ENCODE results near the gene UTP14C.
"Not testable (repeated sequence)": the region's sequence is repeated elsewhere in the genome, so short reads cannot be mapped to it uniquely, and the experiment has no call there.

Gene UTP14C, protein sequence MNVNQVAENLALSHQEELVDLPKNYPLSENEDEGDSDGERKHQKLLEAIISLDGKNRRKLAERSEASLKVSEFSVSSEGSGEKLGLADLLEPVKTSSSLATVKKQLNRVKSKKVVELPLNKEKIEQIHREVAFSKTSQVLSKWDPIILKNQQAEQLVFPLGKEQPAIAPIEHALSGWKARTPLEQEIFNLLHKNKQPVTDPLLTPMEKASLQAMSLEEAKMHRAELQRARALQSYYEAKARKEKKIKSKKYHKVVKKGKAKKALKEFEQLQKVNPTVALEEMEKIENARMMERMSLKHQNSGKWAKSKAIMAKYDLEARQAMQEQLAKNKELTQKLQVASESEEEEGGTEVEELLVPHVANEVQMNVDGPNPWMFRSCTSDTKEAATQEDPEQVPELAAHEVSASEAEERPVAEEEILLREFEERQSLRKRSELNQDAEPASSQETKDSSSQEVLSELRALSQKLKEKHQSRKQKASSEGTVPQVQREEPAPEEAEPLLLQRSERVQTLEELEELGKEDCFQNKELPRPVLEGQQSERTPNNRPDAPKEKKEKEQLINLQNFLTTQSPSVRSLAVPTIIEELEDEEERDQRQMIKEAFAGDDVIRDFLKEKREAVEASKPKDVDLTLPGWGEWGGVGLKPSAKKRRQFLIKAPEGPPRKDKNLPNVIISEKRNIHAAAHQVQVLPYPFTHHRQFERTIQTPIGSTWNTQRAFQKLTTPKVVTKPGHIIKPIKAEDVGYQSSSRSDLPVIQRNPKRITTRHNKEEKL

GRCh38 chr13:52024481-52024880 lies at the start of gene UTP14C:
Gene UTP14C (plus strand): TSS chr13:52024691. CDS start chr13:52028805, 4,114 bp downstream.
- DNase-seq, result no peak

DNA sequence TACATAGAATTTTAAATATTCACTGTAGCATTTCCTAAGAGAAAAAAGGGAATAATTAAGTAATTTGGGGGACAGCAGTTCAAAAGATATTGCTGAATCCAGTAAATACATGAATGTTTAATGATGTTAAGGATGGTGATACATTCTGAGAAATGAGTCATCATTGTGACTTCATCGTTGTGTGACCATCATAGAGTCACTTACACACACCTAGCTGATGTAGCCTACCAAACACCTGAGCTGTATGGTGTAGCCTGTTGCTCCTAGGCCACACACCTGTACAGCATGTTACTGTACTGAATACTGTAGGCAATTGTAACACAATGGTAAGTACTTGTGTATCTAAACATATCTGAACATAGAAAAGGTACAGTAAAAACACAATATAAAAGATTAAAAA lies 48.1 kb upstream of the UTP14C start:
- no peak for DNase-seq

DNA sequence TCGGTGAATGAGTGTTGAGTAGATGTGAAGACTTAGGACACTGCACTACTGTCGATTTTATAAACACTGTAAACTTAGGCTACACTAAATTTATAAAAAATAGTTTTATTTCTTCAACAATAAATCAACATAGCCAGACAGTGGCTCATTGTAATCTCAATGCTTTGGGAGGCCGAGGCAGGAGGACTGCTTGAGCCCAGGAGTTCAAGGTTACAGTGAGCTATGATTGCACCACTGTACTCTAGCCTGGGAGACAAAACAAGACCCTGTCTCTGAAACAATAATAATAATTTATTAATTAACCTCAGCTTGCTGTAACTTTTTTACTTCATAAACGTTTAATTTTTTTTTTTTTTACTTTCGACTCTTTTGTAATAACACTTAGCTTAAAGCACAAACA lies 47.6 kb upstream of the UTP14C start:
- no peak for DNase-seq

GRCh38 chr13:51977625-51978024 lies 46.9 kb upstream of the UTP14C start:
- DNase-seq, result no peak

DNA sequence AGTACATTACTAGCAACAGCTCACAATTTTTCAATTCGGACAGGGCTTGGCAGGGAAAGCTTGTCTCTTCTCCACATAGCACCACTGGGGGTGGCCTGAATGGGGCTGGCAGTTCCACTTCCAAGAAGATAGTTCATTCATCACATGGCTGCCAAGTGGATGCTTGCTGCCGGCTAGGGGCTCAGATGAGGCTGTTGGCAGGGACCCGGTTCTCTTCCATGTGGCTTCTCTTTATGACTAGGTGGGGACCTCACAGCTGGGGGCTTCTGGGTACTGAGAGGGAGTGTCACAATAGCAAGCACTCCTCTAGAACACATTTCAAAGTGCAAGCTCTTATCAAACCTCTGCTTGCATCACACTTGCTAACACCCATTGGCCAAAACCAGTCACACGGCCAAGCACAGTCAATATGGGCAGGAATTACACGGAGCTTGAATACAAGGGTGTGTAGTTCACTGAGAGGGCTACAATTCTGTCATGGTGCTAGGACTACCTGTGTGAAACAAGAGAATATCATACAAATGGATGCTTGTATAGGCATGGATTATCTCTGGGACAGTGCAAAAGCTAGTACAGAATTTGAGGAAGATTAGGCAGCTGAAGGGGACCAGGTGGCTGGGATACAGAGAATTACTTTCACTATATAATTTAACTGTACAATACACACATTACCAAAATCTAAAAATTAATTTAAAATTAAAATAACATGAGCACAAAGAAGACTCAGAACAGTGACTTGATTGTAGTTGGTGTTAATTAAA lies 45.5 kb upstream of the UTP14C start:
- DNase-seq, result no peak

DNA sequence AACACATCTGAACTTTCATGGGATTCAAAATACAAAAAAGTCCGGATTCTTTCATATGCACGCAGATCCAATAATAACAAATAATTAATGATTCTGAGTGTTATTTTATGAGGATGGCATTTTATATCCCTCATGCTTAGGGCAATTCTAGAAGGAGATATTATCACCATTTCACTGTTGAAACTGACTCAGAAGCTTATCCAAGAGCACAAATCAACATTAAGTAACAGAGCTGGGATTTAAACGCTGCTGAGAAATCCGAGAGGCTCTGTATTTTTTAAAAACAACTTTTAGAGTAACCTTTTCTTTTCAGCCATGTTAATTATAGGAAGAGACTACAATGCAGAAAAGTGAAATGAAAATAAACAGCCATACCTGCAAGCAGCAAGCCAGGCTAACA lies 43.6 kb upstream of the UTP14C start:
- no peak for DNase-seq

DNA sequence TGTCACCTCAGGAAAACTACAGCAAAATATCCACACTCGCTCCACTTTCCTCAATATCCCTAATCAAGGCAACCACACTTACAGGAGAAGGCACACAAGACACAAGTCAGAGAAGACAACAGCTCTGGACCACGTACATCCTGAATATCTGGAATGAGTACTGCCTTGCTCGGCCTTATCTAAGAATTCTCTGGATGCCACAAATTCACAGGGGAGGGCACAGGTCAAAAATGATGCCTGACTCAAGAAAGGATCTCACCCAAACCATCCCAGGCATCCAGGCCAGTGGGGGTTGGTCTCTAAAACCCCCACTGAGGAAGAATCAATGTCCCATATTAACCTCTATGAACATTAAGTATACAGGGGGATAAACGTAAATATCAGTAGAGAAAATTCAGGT lies 43.1 kb upstream of the UTP14C start:
- peak; percentile 40 for DNase-seq

DNA sequence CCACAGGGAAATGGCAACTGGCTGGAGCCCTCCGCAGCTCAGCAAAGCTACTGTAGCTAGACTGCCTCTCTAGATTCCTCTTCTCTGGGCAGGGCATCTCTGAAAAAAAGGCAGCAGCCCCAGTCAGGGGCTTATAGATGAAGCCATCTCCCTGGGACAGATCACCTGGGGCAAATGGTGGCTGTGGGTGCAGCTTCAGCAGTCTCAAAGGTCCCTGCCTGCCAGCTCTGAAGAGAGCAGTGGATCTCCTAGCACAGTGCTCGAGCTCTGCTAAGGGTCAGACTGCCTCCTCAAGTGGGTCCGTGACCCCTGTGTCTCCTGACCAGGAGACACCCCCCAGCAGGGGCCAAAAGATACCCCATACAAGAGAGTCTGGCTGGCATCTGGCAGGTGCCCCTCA lies 41.2 kb upstream of the UTP14C start:
- not testable (repeated sequence) for DNase-seq

DNA sequence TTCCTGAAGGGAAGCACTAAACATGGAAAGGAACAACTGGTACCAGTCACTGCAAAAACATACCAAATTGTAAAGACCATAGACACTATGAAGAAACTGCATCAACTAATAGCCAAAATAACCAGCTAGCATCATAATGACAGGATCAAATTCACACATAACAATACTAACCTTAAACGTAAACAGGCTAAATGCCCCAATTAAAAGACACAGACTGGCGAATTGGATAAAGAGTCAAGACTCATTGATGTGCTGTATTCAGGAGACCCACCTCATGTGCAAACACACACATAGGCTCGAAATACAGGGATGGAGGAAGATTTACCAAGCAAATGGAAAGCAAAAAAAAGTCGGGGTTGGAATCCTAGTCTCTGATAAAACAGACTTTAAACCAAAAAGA lies 39.6 kb upstream of the UTP14C start:
- DNase-seq, result not testable (repeated sequence)

DNA sequence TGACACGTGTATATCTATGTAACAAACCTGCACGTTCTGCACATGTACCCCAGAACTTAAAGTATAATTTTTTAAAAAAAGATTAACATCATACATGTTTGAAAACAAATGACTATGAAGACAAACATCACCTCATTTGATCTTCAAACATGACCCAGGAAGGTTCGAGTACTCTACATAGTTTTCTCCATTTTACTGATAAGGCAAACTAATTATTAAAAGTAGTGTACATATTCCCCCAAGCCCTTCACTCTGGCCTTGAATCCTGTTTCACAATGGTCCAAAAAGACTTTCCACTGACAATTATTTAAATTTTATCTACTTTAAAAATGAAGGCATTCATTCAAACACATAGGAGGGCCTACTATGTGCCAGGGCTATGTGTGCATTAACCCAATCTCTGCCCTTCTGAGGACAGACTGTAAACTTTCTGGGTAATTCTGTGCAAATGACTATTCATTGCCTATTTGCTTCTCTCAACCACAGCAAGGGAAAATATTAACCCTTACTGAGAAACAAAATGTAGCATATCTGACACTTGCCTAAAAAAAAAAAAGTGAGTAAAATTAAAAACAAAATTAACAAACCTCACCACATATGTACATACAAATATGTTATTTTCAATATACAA lies 35.4 kb upstream of the UTP14C start:
- no peak for DNase-seq

DNA sequence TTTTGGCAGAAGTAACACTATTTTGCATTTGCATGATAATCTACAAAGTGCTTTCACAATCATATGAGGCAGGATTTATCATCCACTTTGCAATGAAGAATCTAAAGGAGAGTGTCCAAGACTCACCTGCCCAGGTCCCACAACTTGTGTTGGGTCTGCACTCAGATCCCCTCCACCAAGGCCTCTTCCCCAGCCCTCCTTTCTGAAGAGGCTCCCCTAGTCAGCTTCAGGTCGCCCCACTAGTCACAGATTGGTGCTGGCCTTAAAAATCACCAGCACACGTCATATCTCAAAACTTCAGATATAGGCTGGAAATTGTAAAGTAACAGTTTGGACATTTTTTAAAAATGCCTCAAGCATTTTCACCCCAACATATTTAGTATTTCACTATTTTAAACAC lies 30.8 kb upstream of the UTP14C start:
- DNase-seq, result no peak

GRCh38 chr13:51995677-51996551 lies 28.6 kb upstream of the UTP14C start:
- peak; percentile 16 for DNase-seq

GRCh38 chr13:51996641-51997040 lies 27.9 kb upstream of the UTP14C start:
- no peak for DNase-seq

- no peak for DNase-seq
These were observed 27.3 kb upstream of the UTP14C start for GRCh38 chr13:51997186-51997585.

DNA sequence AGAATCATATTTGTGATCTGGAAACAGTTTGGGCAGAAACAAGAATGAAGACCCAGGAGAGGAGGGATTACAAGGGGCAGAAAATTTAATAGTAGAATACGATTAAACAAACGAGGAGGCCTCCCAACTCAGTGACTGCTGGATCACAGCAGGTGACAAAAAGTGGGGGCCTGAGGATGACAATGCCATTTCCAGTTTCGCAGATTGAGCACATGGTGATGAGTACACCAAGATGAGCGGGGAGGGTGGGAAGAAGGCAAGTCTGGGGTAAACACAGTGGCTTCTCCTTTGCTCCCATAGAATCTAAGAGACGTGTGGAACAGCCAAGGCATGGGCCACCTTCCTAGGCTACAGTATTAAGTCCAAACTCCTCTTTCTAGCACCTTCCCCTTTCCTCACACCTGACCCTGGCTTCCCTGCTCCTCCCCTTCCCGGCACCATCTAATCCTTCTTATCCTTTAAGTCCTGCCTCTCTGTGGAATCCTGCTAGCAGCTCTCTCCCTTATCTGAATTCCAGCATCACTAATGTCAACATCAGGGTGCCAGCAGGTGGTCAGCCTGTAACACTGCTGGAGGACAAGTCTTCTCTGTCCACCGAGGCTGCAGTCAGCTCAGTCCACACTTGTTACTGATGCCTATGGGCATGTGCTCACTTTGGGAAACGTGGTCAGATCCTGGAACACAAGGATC lies 26.7 kb upstream of the UTP14C start:
- DNase-seq, result no peak

DNA sequence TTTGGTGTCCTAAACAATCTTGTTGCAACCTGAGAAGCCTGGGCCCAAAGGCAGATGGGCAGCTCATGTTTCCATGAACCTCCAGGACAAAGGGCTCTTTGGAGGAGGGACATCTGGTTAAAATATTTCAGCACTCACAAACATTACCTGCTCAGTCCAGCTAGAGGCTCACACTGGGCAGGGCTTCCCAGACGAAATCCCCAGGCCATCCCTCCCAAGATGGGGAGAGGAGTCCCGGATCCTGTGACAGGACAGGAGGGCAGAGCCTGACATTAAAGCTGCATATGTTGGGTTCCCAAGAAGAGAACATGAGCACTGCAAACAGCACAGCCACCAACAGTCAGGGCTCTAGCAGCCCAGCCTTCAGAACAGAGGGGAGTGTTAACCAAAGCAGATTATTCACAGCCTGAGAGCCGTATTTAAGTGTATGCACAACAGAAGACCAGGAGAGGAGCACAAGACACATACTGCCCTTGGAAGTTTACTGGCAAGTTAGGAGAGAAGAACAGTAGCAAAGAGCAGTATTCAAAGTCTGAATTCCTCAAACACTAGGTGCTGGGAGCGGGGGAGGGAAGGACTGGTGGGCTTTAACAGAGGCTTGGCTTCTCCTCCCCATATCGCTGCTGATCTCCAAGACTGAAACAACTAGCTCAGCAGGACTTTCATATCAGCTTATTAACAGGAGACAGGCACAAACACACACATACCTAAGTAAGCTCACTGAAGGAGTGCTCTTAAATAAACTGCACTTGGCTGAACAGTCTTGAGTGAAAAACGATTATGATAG lies 25.6 kb upstream of the UTP14C start:
- DNase-seq, result no peak

DNA sequence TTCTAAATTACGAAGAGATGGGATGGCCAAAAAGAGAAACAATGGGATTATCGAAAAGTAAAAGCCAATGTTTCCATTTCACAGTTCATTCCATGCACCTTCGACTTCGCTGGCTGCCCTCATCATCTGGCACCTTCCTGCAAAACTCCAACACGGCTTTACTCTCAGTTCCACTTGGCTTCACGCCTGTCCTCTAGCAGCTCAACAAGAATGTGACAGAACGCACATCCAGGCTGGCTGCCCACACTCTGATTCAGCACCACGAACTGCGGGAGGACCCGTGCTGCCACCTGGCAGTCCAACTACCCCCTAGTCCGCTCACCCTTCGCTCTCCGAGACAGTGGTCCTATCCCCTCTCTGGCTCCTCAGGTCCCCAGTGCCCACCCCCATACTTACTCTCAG lies 25.0 kb upstream of the UTP14C start:
- DNase-seq, result no peak

GRCh38 chr13:51999921-52000320 lies 24.6 kb upstream of the UTP14C start:
- no peak for DNase-seq

DNA sequence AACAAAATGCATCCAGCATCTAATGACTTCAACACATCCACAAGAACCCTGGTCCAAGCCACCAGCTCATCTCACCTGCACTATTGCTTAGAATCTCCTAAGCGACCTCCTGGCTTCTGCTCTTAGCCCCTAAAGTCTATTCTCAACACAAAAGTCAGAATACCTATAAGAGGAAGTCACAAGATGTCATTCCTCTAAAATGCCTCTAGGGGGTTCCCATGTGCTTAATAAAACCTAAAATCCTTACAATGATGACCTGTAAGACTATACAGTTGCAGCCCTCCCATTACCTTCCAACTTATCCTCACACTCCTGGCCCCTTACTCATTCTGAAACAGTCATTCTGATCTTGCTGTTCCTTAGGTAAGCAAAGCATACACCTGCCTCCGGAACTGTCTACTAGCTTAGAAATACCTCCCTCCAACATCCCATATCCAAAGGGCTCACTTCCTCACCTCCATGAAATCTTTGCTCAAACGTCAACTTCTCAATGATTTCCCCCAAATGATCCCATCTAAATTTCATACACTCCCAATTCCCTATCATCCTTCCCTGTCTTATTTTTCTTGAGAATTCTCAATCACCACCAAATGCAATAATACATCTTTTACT lies 23.3 kb upstream of the UTP14C start:
- DNase-seq, result peak; percentile 40

- DNase-seq, result no peak
These were observed 22.1 kb upstream of the UTP14C start for GRCh38 chr13:52002361-52002760.

Measured in fibroblast of upper back skin (primary cell).